RCC 7860 (cell line): ENCODE data around the gene PREP.
A peak's percentile ranks its signal among the peaks of the same experiment; 100 is the strongest.
"Not testable (repeated sequence)": the region's sequence is repeated elsewhere in the genome, so short reads cannot be mapped to it uniquely, and the experiment has no call there.

Experiments
- DNase-seq: peaks from one replicate; pipeline ENCODE4 v3.0.0-alpha.2; 2015; ENCODE audit warnings: low spot score
- FAIRE-seq: peaks from 2 replicates; lab custom pipeline; 2012; peaks lifted over from hg19 to GRCh38; lab: Jason Lieb, UNC

The PREP gene

DNA sequence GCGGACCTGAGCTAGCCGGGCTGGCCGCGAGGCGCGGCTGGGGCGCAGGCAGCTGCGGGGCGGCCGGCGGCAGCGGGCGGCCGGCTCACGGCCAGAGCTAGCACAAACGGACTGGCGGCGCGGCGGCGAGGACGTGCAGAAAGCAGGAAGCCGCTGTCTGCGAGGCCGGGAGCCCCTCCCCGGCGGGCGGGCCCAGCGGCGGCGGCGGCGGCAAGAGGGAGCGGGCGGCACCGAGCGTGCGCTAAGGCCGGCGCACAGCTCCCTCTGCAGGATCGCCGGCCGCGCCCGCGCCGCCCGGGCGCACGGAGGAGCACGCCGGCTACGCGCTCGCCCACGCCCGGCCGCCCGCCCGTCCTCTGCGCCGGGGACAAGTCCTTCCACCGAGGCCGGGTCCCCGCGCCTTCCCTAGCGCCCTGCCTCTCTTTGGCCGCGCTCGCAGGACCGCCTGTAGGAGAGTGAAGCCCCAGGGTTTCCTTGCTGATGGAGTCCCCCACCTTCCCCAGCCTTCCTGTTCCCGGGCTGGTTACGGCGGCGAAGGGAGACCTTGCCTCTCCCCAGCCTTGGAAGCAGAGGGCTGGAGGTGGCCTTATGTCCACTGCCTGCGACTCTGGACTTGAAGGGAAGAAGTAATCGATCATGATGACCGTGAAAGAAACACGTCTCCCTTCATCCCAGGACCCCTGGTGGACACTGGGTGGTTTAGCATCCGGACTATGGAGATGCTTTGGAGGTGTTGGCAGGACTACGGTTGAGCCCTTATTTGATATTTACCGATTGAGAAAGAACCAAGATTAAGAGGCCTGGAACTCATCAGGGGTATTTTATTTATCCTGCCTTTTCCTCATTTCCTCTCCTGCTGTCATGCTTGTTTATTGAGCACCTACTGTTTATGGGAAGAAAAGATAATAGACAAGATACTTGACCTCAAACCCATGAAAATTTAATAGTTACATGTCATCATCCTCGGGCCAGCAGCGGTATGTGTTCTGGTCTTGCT is at the start of gene PREP:
Gene PREP (minus strand): TSS at position 144 of the 997 bp plus-strand sequence. CDS start 191 bp downstream, outside the sequence.
- DNase-seq (peak; percentile 66), FAIRE-seq (no peak)

DNA sequence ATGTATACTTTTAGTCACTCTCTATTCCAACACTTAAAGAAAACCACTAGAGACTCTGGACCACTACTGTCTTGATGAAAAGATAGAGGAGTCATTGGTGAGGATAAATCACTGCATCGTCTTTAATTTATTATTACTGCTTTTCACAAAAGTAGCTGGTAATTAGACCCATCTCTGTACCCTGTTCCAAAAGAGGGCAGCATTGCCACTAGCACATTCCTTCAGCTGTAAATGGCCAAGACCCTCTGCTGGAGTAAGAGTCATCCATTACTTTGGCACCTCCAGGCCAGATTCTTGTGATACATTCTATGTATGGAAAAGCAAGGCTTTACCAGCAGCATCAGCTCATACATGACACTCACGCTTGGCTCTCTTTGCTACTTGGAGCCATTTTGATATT is 49.5 kb upstream of the PREP start:
- no peak for FAIRE-seq
- no peak for DNase-seq

DNA sequence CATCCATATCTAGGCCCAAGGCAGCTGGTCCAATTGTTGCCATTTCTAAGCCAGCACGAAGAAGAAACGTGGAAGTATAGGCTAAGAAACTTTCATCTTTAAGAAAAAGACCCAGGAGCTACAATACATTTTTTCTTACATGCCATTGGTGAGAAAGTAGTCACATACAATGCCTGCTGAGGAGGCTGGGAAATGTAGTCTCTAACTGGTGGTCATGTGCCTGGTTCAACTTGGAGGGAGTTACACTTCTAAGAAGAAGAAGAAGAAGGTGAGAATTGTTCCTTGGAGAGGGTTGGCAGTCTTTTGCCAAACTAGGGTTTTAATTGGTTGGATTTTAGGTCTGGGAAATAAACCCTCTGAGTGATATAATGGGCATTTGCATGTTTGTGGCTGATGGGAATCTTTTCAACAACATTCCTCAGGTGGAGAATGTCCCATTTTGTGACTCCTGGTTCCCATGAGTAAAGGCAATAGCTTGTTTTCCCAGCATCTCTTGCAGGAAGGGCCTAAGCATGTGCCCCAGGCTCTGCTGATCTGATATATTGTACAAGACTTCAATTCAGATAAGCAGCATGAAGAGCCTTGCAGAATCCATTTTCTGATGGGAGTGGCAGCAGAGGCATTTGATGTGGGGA is 47.0 kb upstream of the PREP start:
- no peak for FAIRE-seq
- peak; percentile 4 for DNase-seq

DNA sequence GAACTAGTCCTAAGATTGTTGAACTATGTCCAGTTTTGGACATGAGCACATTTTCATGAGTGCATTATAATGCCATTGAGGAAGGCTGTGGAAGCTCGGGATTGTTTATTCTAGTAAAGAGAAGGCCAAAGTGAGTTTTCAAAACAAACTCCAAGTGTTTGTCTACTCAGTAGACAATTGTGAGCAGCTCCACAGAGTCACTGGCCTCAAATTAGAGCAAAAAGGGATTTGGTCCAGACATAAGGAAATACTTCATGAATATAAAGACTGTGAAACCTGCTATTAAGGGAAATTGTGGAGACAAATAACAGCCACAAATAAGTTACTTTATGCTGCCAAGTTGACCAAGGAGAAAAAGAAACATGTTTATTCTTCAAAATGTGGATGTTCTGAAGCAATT is 42.6 kb upstream of the PREP start:
- DNase-seq = no peak
- FAIRE-seq = no peak

GRCh38 chr6:105443941-105444340 is 41.1 kb upstream of the PREP start:
- DNase-seq = no peak
- FAIRE-seq = no peak

DNA sequence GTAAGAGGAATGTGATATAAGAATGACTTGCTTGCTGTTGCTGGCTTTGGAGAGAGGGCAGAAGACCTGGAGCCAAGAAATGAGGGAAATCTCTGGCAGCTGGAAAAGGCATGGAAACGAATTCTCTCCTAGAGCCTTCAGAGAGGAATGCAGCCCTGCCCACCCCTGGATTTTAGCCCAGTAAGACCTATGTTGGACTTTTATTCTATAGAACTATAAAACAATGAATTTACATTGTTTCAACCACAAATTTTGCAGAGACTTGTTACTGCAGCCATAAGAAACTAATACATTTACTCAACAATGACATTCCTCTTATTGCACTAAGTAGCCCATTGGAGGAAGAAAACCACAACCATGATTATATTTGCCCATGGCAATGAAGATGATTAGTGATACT is 39.5 kb upstream of the PREP start:
- DNase-seq (no peak), FAIRE-seq (no peak)

- FAIRE-seq (no peak), DNase-seq (no peak)
Measured at GRCh38 chr6:105437236-105437635, 34.4 kb upstream of the PREP start.

DNA sequence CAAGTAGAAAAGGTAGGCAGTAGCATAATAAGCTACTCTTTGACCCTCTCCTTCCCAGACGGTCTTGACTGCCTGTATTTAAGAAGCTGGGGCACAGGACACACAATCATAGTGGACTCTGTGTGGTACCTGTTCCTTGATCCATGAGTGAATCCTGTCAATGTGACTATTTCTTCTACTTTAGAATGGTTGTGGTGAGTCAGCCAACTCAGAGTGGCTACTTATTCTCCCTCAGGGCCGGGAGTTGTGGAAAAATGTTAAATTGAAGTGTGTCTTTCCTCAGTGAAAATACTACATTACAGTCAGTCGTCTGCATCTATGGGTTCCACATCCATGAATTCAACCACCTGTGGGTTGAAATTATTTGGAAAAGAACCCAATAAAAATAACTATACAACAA is 30.8 kb upstream of the PREP start:
- DNase-seq = peak; percentile 8
- FAIRE-seq = no peak

- peak; percentile 94 for DNase-seq
Measured at GRCh38 chr6:105432797-105433196, 29.9 kb upstream of the PREP start.

GRCh38 chr6:105431226-105431625 is 28.3 kb upstream of the PREP start:
- peak; percentile 19 for DNase-seq
- FAIRE-seq = peak; percentile 79

More at GRCh38 chr6:105432797-105433196, 29.9 kb upstream of the PREP start:
- peak; percentile 98 for FAIRE-seq

GRCh38 chr6:105430685-105431084 is 27.8 kb upstream of the PREP start:
- FAIRE-seq (no peak), DNase-seq (no peak)

DNA sequence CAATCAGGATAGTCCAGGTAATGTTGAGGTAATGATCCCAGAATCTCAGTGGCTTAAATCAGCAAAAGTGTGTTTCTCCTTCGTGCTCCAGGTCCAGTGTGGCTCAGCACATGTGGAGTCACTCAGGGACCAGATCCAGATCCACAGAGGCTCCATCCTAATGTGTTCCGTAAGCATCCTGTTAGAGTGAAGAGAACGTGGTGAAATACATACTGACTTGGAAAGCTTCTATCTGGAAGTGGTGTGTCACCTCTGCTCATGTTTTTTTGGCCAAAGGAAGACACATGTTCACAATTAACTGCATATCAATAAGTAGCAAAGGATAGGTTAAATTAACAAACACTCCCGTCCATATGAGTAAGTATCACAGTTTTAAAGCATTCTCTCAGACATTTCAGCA is 26.8 kb upstream of the PREP start:
- FAIRE-seq (no peak), DNase-seq (no peak)

- DNase-seq (peak; percentile 66), FAIRE-seq (no peak)
Measured at GRCh38 chr6:105428342-105428957, 25.6 kb upstream of the PREP start.

DNA sequence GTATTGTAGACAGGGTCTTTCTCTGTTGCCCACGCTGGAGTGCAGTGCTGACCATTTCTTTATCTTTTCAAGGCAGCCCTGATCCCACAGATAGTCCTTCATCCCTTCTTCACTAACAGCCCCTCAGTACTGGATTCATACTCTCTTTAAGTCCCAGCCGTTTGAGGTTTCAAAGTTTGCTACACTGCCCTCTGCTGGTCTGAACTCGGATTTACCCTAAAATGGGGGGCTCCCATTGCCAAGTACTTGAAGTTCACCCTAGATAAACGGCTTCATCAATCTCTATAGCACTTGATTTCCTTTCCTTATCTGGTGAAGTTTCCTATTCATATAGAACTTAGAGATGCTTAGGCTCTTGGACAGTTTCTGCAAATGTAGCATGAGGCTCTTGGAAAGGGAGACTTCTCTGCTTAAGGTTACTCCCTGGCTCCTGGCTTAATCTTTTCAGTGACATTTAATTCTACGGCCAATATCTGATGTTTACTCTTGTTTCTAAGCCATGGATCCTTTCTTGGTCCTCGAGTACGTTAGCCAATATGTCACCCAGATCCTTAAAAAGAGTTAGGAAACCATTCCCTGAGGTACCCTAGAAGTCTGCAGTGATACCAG is 21.4 kb upstream of the PREP start:
- peak; percentile 13 for DNase-seq
- FAIRE-seq = no peak

- not testable (repeated sequence) for FAIRE-seq, DNase-seq
Measured at GRCh38 chr6:105416971-105417370, 14.1 kb upstream of the PREP start.

GRCh38 chr6:105409734-105410133 is 6.9 kb upstream of the PREP start:
- DNase-seq = no peak
- no peak for FAIRE-seq

GRCh38 chr6:105402090-105402938 is 568 bp downstream of the PREP start:
- no peak for DNase-seq
- FAIRE-seq = no peak

GRCh38 chr6:105401247-105402089 is 1.4 kb downstream of the PREP start:
- no peak for FAIRE-seq
- DNase-seq = no peak

DNA sequence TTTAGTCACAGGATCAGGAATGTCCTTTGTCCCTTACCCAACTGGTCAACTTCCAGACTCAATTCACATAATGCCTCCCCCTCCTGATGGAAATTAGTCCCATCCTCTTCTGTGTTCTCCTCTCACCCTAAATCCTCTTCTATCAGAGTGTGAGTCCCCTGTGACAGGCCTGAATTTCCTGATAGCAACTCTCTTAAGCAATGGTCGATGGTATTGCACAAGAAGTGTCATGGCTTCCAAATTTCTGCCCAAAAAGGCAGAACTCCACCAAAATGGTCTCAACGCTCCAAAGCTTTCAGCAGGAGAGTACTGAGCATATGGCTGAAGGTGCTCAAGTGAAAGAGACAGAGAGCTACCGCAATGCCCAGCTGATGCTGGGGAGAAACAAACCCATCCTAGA is 2.4 kb downstream of the PREP start:
- FAIRE-seq (no peak), DNase-seq (no peak)
